ENCODE results near the gene ZNF853.

GRCh38 chr7:6648815-6649104, 33.4 kb downstream of the ZNF853 start:
- TF ChIP-seq POLR2A (IDR thresholded peaks at IDR 0.05), result no peak
- no peak for TF ChIP-seq POLR2AphosphoS5 (IDR thresholded peaks at IDR 0.05)
- no peak for TF ChIP-seq CTCF (IDR thresholded peaks at IDR 0.05)

Measured in suprapubic skin (tissue), 4 donors.